ENCODE data around the gene ADCY5. TPM values are rescaled to one million over a fixed set of nuclear protein-coding genes. Genes with fewer than 3 reads are reported as not detected.

Gene ADCY5
- total RNA-seq, 1 experiment from 2014 or later: 1.4 TPM

DNA sequence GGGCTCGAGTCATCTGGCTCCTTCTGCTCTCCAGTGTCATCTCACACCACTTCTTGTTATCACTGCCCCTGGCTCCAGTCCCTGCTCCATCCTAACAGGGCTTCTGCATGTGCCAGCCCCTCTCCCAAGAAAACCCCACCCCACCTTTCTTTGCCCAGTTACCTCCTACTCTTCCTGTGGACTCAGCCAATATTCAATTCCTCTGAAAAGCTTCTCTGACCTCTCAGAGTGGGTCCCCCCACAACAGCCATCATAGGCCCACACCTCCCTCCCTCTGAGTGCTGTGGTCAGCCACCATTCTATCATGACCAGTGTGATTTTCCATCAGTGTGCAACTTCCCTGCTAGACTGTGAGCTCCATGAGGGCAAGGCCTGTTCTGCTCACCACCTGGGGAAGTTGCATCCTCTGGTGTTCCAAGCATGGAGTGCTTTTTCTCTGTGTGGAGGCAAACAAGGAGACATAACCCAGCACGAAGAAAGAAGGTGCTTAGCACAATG, 71.6 kb downstream of the ADCY5 start:
- intact Hi-C loops (cut with micrococcal nuclease; ENCODE audit: unreplicated experiment) (no loop called here), in situ Hi-C loops (cut with HindIII; ENCODE audit: low pct_unique_long_range_greater_than_20kb, low sequenced_read_pairs) (no loop called here)
- H3K27me3 ChIP-seq (ENCODE audit: control insufficient read depth, insufficient read depth, low read length): peaks cover 2% of the 10 kb centered on the region; the same call in 1 of the 2 replicates
- no TSS peak for BruUV-seq (replicated peaks)
- H3K36me3 ChIP-seq (ENCODE audit: control insufficient read depth, insufficient read depth, low read length): no peaks in the 10 kb centered on the region
- ATAC-seq: no peak
- H3K9me3 ChIP-seq (ENCODE audit: control insufficient read depth, insufficient read depth, low read depth, low read length): no peaks in the 10 kb centered on the region
- ChIA-PET POLR2A (no interaction called here), CTCF (no interaction called here)
- TF ChIP-seq POLR2AphosphoS5 (IDR thresholded peaks at IDR 0.05; ENCODE audit: low read depth, low read length): no peak
- TF ChIP-seq, protein P1, sequence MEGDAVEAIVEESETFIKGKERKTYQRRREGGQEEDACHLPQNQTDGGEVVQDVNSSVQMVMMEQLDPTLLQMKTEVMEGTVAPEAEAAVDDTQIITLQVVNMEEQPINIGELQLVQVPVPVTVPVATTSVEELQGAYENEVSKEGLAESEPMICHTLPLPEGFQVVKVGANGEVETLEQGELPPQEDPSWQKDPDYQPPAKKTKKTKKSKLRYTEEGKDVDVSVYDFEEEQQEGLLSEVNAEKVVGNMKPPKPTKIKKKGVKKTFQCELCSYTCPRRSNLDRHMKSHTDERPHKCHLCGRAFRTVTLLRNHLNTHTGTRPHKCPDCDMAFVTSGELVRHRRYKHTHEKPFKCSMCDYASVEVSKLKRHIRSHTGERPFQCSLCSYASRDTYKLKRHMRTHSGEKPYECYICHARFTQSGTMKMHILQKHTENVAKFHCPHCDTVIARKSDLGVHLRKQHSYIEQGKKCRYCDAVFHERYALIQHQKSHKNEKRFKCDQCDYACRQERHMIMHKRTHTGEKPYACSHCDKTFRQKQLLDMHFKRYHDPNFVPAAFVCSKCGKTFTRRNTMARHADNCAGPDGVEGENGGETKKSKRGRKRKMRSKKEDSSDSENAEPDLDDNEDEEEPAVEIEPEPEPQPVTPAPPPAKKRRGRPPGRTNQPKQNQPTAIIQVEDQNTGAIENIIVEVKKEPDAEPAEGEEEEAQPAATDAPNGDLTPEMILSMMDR (IDR thresholded peaks at IDR 0.05): no peak
- TF ChIP-seq, protein P2, sequence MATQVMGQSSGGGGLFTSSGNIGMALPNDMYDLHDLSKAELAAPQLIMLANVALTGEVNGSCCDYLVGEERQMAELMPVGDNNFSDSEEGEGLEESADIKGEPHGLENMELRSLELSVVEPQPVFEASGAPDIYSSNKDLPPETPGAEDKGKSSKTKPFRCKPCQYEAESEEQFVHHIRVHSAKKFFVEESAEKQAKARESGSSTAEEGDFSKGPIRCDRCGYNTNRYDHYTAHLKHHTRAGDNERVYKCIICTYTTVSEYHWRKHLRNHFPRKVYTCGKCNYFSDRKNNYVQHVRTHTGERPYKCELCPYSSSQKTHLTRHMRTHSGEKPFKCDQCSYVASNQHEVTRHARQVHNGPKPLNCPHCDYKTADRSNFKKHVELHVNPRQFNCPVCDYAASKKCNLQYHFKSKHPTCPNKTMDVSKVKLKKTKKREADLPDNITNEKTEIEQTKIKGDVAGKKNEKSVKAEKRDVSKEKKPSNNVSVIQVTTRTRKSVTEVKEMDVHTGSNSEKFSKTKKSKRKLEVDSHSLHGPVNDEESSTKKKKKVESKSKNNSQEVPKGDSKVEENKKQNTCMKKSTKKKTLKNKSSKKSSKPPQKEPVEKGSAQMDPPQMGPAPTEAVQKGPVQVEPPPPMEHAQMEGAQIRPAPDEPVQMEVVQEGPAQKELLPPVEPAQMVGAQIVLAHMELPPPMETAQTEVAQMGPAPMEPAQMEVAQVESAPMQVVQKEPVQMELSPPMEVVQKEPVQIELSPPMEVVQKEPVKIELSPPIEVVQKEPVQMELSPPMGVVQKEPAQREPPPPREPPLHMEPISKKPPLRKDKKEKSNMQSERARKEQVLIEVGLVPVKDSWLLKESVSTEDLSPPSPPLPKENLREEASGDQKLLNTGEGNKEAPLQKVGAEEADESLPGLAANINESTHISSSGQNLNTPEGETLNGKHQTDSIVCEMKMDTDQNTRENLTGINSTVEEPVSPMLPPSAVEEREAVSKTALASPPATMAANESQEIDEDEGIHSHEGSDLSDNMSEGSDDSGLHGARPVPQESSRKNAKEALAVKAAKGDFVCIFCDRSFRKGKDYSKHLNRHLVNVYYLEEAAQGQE (IDR thresholded peaks at IDR 0.05; ENCODE audit: insufficient read depth in 1 of 2, low read depth in 2 of 2, low read length in 1 of 2): no peak
- no peak for TF ChIP-seq SIN3A (IDR thresholded peaks at IDR 0.05; ENCODE audit: borderline replicate concordance, insufficient read depth, low read depth, low read length)
- no peak for TF ChIP-seq TCF7L2 (IDR thresholded peaks at IDR 0.05; ENCODE audit: low read depth, low read length)
- H3K27ac ChIP-seq (ENCODE audit: low read length): no peak overlapping the region
- DNase-seq (ENCODE audit: low read depth, low spot score): no peak
- H3K4me3 ChIP-seq (ENCODE audit: low read depth in 2 of 2, low read length in 2 of 2): no peak overlapping the region
- H3K4me1 ChIP-seq (ENCODE audit: control insufficient read depth, insufficient read depth, low read length): no peaks in the 10 kb centered on the region

DNA sequence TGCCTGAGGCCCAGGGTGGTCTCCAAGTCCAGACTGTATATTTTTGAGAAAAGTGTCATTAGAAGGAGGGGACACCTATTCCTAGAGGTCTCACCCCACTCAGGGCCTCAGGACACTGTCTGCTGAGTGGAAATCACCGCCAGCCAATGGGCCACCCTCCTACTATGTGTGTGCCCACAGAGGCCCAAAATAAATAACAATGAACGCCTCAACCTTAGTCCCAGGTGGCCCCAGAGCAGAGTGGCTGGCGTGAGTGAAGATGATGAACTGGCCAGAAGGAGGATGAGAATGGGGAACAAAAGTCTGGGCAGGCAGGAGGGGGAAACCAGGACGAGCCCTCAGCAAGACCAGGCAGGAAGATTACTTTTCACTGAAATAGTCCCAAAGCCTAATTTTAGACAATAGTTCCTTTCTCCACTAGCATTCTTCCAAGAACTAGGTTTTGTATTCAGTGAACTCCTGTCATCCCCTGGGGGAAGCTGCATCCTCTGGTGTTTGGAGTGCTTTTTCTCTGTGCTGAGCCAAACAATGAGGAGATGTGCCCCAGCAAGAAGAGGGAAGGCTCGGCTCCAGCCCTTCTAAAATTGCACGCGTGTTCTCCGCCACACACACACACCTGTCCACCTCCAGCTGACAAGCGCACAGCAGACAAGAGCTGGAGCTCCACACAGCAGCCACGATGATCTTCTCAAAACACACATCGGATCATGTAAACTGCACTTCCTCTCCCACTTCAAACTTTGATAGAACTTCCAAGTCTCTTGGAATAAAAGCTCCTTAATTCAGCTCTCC, 72.2 kb downstream of the ADCY5 start:
- Histone ChIP-seq H3K36me3 (ENCODE audit: control insufficient read depth, insufficient read depth, low read length) (no peaks in the 10 kb centered on the region), H3K9me3 (ENCODE audit: control insufficient read depth, insufficient read depth, low read depth, low read length) (no peaks in the 10 kb centered on the region), H3K4me1 (ENCODE audit: control insufficient read depth, insufficient read depth, low read length) (no peaks in the 10 kb centered on the region), H3K27me3 (ENCODE audit: control insufficient read depth, insufficient read depth, low read length) (peaks cover 2% of the 10 kb centered on the region; the same call in 1 of the 2 replicates), H3K4me3 (ENCODE audit: low read depth in 2 of 2, low read length in 2 of 2) (no peak overlapping the region), H3K27ac (ENCODE audit: low read length) (no peak overlapping the region)
- BruUV-seq (replicated peaks): no TSS peak
- CTCF ChIA-PET: no interaction called here
- no peak for DNase-seq (ENCODE audit: low read depth, low spot score)
- intact Hi-C loops (cut with micrococcal nuclease; ENCODE audit: unreplicated experiment): no loop called here
- no peak for ATAC-seq
- in situ Hi-C loops (cut with HindIII; ENCODE audit: low pct_unique_long_range_greater_than_20kb, low sequenced_read_pairs): no loop called here
- TF ChIP-seq POLR2AphosphoS5 (IDR thresholded peaks at IDR 0.05; ENCODE audit: low read depth, low read length) (no peak), SIN3A (IDR thresholded peaks at IDR 0.05; ENCODE audit: borderline replicate concordance, insufficient read depth, low read depth, low read length) (no peak), TCF7L2 (IDR thresholded peaks at IDR 0.05; ENCODE audit: low read depth, low read length) (no peak)
- TF ChIP-seq, protein P2 (IDR thresholded peaks at IDR 0.05; ENCODE audit: insufficient read depth in 1 of 2, low read depth in 2 of 2, low read length in 1 of 2): no peak
- TF ChIP-seq, protein P1 (IDR thresholded peaks at IDR 0.05): no peak
- POLR2A ChIA-PET: no interaction called here

All from Panc1 (cell line).